ENCODE data around the gene SLC66A2.

The SLC66A2 gene

GRCh38 chr18:79910563-79911343, 40.7 kb downstream of the SLC66A2 start:
- Histone ChIP-seq H3K4me2 (ENCODE audit: low read depth, low read length, poor library complexity, severe bottlenecking) (no peak overlapping the region), H3K27ac (ENCODE audit: low read depth, low read length) (no peak overlapping the region), H2AFZ (ENCODE audit: low read depth, low read length, severe bottlenecking) (no peak overlapping the region), H3K4me3 (ENCODE audit: insufficient read depth, low read length, poor library complexity, severe bottlenecking) (no peak overlapping the region), H3K9ac (ENCODE audit: low read length) (no peak overlapping the region), H3K36me3 (ENCODE audit: low read length) (no peaks in the 10 kb centered on the region), H3K9me2 (replicated peaks; ENCODE audit: insufficient read depth, low read length) (no peaks in the 10 kb centered on the region), H4K20me1 (ENCODE audit: low read depth, low read length) (no peaks in the 10 kb centered on the region), H3K9me3 (ENCODE audit: insufficient read depth, low read length) (no peaks in the 10 kb centered on the region), H3K79me2 (ENCODE audit: insufficient read depth, low read length) (no peaks in the 10 kb centered on the region), H3F3A (ENCODE audit: insufficient read depth) (0 out of 2 replicates have a peak, but pooled peaks cover 4% of the 10 kb centered on the region), H3K27me3 (ENCODE audit: low read length) (no peaks in the 10 kb centered on the region)
- TF ChIP-seq EZH2phosphoT487 (conservative IDR thresholded peaks at IDR 0.05; ENCODE audit: low read length) (no peak), CTCF (IDR thresholded peaks at IDR 0.05; ENCODE audit: insufficient read depth, low read length, poor library complexity, severe bottlenecking) (no peak)

GRCh38 chr18:79906706-79907105, 44.7 kb downstream of the SLC66A2 start:
- TF ChIP-seq CTCF (IDR thresholded peaks at IDR 0.05; ENCODE audit: insufficient read depth, low read length, poor library complexity, severe bottlenecking) (no peak), EZH2phosphoT487 (conservative IDR thresholded peaks at IDR 0.05; ENCODE audit: low read length) (no peak)
- Histone ChIP-seq H3K27ac (ENCODE audit: low read depth, low read length) (no peak overlapping the region), H3F3A (ENCODE audit: insufficient read depth) (0 out of 2 replicates have a peak, but pooled peaks cover 4% of the 10 kb centered on the region), H3K9me2 (replicated peaks; ENCODE audit: insufficient read depth, low read length) (no peaks in the 10 kb centered on the region), H3K4me2 (ENCODE audit: low read depth, low read length, poor library complexity, severe bottlenecking) (no peak overlapping the region), H3K36me3 (ENCODE audit: low read length) (no peaks in the 10 kb centered on the region), H3K9me3 (ENCODE audit: insufficient read depth, low read length) (no peaks in the 10 kb centered on the region), H3K4me3 (ENCODE audit: insufficient read depth, low read length, poor library complexity, severe bottlenecking) (no peak overlapping the region), H3K9ac (ENCODE audit: low read length) (no peak overlapping the region), H4K20me1 (ENCODE audit: low read depth, low read length) (no peaks in the 10 kb centered on the region), H2AFZ (ENCODE audit: low read depth, low read length, severe bottlenecking) (no peak overlapping the region), H3K79me2 (ENCODE audit: insufficient read depth, low read length) (no peaks in the 10 kb centered on the region), H3K27me3 (ENCODE audit: low read length) (no peaks in the 10 kb centered on the region)

- H3K9me2 ChIP-seq (replicated peaks; ENCODE audit: insufficient read depth, low read length), result no peaks in the 10 kb centered on the region
- TF ChIP-seq CTCF (IDR thresholded peaks at IDR 0.05; ENCODE audit: insufficient read depth, low read length, poor library complexity, severe bottlenecking) (no peak), EZH2phosphoT487 (conservative IDR thresholded peaks at IDR 0.05; ENCODE audit: low read length) (no peak)
- H3K27me3 ChIP-seq (ENCODE audit: low read length), result no peaks in the 10 kb centered on the region
- no peak overlapping the region for H3K27ac ChIP-seq (ENCODE audit: low read depth, low read length)
- H3K4me2 ChIP-seq (ENCODE audit: low read depth, low read length, poor library complexity, severe bottlenecking), result no peak overlapping the region
- H3K9ac ChIP-seq (ENCODE audit: low read length), result no peak overlapping the region
- H3F3A ChIP-seq (ENCODE audit: insufficient read depth), result 0 out of 2 replicates have a peak, but pooled peaks cover 4% of the 10 kb centered on the region
- no peaks in the 10 kb centered on the region for H3K36me3 ChIP-seq (ENCODE audit: low read length)
- no peak overlapping the region for H2AFZ ChIP-seq (ENCODE audit: low read depth, low read length, severe bottlenecking)
- H4K20me1 ChIP-seq (ENCODE audit: low read depth, low read length), result no peaks in the 10 kb centered on the region
- H3K9me3 ChIP-seq (ENCODE audit: insufficient read depth, low read length), result no peaks in the 10 kb centered on the region
- no peaks in the 10 kb centered on the region for H3K79me2 ChIP-seq (ENCODE audit: insufficient read depth, low read length)
- H3K4me3 ChIP-seq (ENCODE audit: insufficient read depth, low read length, poor library complexity, severe bottlenecking), result no peak overlapping the region
Measured at GRCh38 chr18:79905993-79906392, 45.5 kb downstream of the SLC66A2 start.

All from SU-DHL-6 (cell line).